Diencephalon (tissue), 1 donor: ENCODE data around the gene CHRDL1. TPM values are rescaled to one million over a fixed set of nuclear protein-coding genes. Genes with fewer than 3 reads are reported as not detected.

Experiments used
- total RNA-seq: library from RNA; depleted of rRNA; stranded (reverse); fragments of >200 nt; gene quantifications from one replicate; pipeline ENCODE4 v1.2.3, GENCODE V29; 2014

The CHRDL1 gene
- total RNA-seq = 5.5 TPM

GRCh38 chrX:110795645-110796406 lies at the start of gene CHRDL1:
Gene CHRDL1 (minus strand): TSS chrX:110795817. CDS start chrX:110792181, 3,636 bp downstream.

